Measurements from ENCODE around the gene CAMK1D.

The CAMK1D gene

GRCh38 chr10:12774204-12774894 is 425.0 kb downstream of the CAMK1D start:
- DNase-seq: no peak

GRCh38 chr10:12777840-12778585 is 428.7 kb downstream of the CAMK1D start:
- DNase-seq: no peak

GRCh38 chr10:12780634-12781601 is 431.6 kb downstream of the CAMK1D start:
- no peak for DNase-seq

GRCh38 chr10:12781976-12782375 is 432.6 kb downstream of the CAMK1D start:
- no peak for DNase-seq

- DNase-seq: peak; percentile 3
Observed at GRCh38 chr10:12782537-12782936, 433.2 kb downstream of the CAMK1D start.

GRCh38 chr10:12783293-12783692 is 433.9 kb downstream of the CAMK1D start:
- DNase-seq: no peak

GRCh38 chr10:12784646-12785045 is 435.3 kb downstream of the CAMK1D start:
- DNase-seq: no peak

- DNase-seq: no peak
Observed at GRCh38 chr10:12785415-12785831, 436.1 kb downstream of the CAMK1D start.

GRCh38 chr10:12787297-12787696 is 437.9 kb downstream of the CAMK1D start:
- DNase-seq: no peak

- no peak for DNase-seq
Observed at GRCh38 chr10:12788277-12788676, 438.9 kb downstream of the CAMK1D start.

GRCh38 chr10:12790270-12790669 is 440.9 kb downstream of the CAMK1D start:
- DNase-seq: no peak

GRCh38 chr10:12791728-12792127 is 442.4 kb downstream of the CAMK1D start:
- DNase-seq: no peak

- DNase-seq: no peak
Observed at GRCh38 chr10:12792889-12793556, 443.7 kb downstream of the CAMK1D start.

- DNase-seq: no peak
Observed at GRCh38 chr10:12795315-12796110, 446.2 kb downstream of the CAMK1D start.

- DNase-seq: no peak
Observed at GRCh38 chr10:12796401-12797160, 447.2 kb downstream of the CAMK1D start.

GRCh38 chr10:12797471-12798262 is 448.3 kb downstream of the CAMK1D start:
- DNase-seq: no peak

- DNase-seq: no peak
Observed at GRCh38 chr10:12799144-12799543, 449.8 kb downstream of the CAMK1D start.

GRCh38 chr10:12799714-12800113 is 450.4 kb downstream of the CAMK1D start:
- no peak for DNase-seq

- no peak for DNase-seq
Observed at GRCh38 chr10:12800302-12800701, 451.0 kb downstream of the CAMK1D start.

Measured in NCI-H1694 (cell line).